GM19455 (cell line): ENCODE results near the gene TPSG1.

Source experiments
- ATAC-seq: cut with Tn5 transposase; IDR thresholded peaks from one replicate; pipeline ENCODE4 v1.9.1; 2021; ENCODE audit not compliant: unreplicated experiment

The TPSG1 gene

DNA sequence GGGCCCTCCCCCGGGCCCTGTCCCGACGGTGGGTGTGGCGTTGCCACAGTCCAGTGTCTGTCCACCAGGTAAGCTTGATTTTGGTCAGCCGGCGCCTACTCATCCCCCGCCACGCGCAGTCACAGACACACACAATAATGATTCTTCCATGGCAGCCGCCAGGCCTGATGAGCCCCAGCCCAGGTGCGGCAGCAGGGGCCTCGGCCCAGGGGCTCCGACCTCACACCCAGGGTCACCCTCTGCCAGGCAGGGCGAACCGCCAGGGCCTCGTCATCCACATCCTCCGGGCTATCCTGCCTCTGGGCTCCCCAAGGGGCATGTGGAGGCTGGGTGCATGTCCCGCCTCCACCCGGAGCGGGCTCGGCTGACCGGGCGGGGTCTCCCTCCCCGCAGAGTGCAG lies 7.5 kb downstream of the TPSG1 start:
- ATAC-seq, result no peak

DNA sequence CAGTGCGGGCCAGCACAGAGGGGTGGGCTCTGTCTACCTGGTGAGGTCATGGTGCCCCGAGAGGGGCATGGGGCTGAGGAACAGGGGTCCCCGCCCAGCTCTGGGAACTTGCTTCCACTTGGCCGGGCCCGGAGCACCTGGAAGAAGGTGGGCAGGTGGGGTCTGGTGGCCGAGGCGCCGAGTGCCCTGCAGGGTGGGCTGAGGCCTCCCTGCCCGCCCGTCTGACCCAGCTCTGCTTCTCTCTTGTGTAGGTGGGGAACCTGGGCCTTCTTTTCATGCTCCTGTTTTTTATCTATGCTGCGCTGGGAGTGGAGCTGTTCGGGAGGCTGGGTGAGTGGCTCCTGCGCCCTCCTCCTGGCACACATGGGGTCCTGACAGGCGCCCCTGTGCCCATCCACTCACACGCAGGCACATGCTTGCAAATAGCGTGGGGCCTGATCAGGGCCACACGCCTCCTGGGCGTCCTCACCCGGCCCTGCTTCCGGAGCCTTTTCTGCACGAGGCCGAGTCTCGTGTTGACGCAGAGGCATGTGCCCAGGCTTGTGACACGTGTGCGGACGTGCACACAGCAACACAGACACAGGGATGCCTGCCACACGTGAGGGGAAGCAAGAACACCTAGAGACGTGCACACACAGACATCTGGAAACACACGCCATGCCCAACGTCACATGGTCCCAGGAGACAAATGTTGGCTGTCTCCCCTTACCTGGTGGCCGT lies 8.2 kb downstream of the TPSG1 start:
- ATAC-seq, result no peak

DNA sequence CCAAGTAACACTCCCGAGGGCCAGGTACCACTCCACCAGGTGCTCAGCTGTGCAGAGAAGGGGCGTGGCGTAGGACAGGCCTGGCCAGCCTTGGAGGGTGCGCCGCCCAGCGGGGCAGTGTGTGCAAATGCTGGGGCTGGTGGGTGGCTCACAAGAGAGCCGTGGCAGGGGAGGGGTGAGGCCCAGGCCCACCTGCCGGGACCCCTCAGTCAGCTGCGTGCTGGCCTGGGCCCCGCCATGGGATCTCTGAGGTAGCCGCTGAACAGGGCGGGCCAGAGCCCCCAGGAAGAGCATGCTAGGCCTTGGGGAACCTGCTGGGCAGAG lies 8.8 kb downstream of the TPSG1 start:
- ATAC-seq, result no peak

DNA sequence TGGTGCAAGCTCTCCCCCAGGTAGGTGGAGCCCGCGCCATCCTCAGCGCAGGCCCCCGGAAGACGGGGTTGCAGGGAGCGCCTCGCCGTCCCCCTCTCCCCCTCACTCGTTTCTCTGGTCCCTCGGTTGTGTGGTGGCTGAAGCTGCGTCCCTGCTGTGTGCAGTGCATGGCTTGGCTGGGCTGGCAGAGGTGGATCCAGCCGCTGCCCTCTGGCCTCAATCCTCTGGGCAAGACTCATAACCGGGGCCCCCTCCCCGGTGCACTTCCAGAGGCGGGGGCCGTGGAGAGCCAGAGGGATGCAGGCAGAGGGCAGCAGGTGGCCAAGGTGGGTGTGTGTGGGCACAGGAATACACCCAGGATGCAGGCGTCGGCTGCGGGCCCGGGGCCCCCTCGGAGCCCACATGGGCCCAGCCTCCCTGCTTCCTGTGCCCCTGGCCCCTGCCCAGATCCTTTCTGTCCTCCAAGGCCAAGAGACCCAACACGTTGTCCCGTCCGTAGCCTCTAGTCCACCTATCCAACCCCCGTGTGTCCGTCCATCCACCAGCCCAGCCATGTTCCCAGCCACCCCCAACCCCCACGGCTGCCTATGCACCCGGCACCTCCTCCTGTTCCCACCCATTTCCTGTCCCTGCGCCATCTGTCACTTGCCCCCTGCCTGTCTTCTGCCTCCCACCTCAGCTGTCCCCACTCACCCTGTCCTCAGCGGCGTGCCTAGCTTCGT lies 9.3 kb downstream of the TPSG1 start:
- ATAC-seq, result no peak

DNA sequence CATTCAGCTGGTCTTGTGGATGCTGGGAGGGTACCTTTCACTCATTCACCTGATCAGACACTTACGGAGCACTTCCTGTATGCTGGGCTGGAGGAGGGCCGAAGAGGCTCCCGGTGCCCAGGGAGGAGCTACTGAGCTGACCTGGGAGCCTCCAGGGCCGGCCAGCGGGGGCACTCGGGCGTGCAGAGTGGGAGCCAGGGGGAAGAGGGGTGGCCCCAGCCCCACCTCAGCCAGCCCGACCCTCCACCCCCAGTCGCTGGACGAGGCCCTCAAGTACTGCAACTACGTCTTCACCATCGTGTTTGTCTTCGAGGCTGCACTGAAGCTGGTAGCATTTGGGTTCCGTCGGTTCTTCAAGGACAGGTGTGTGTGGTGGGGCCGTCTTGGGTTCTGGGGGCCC lies 10.3 kb downstream of the TPSG1 start:
- ATAC-seq, result no peak

DNA sequence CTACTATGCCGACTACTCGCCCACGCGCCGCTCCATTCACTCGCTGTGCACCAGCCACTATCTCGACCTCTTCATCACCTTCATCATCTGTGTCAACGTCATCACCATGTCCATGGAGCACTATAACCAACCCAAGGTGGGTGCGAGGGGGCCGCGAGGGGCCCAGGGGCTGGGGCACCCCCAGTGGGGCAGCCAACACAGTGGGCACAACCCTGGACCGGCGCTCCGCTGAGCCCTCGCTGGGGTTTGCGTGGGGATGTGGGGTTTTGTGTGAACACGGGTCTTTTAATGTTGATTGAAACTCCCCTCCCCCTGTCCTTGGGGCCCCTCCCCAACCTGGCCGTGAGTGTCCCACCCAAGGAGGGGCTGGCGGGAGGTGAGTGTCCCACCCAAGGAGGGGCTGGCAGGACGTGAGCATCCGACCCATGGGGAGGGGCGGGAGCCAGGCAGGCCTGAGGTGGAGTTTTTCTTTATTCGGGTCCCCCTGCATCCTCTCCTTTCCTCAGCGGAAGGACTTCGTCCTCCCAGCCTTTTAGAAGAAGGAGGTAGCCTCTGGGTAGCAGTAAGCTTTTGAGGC lies 11.2 kb downstream of the TPSG1 start:
- no peak for ATAC-seq

DNA sequence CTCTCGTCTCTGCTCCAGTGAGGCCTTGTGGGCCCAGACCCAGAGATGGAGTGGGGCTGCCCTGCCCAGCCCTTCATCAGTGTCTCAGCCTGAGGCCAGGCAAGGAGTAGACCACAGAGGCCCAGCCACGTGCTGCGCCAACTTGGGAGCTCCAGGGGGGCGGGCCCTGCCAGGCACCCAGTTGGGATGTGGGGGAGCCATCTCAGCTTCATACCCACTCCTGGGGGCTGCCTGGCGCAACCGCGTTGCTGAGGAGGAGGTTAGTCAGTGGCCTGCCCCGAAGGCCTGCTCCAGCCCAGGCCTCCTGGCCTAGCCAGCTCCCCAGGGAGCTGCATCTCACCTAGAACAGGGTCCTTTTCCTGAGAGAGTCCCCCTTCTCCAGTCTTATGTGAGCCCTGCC lies 11.8 kb downstream of the TPSG1 start:
- ATAC-seq, result no peak

DNA sequence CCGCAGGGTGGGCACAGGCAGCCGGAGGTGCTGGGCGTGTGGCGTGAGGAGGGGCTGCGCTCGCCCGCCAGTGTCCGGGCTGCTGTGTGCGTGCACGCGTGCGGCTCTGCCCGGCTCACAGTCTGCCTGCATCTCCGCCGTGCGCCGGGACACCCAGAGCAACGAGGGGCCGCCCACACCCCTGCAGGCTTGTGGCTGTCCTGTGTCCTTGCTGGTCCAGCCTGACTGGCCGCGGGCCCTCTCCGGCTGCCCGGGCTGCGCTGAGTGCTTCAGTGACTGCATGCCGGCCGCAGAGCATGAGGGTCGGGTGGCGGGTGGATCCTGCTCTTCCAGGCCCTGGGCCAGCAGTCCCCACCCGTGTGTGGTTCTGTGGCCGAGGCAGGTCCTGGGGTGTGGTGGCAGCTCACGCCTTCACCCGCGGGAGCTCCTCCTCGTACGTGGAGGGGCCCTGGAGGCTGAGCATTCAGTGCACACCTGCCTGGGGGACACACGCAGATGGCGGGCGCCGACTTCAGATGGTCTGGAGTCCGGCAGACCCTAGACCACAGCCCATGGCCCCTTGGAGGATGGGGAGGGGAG lies 12.4 kb downstream of the TPSG1 start:
- no peak for ATAC-seq

DNA sequence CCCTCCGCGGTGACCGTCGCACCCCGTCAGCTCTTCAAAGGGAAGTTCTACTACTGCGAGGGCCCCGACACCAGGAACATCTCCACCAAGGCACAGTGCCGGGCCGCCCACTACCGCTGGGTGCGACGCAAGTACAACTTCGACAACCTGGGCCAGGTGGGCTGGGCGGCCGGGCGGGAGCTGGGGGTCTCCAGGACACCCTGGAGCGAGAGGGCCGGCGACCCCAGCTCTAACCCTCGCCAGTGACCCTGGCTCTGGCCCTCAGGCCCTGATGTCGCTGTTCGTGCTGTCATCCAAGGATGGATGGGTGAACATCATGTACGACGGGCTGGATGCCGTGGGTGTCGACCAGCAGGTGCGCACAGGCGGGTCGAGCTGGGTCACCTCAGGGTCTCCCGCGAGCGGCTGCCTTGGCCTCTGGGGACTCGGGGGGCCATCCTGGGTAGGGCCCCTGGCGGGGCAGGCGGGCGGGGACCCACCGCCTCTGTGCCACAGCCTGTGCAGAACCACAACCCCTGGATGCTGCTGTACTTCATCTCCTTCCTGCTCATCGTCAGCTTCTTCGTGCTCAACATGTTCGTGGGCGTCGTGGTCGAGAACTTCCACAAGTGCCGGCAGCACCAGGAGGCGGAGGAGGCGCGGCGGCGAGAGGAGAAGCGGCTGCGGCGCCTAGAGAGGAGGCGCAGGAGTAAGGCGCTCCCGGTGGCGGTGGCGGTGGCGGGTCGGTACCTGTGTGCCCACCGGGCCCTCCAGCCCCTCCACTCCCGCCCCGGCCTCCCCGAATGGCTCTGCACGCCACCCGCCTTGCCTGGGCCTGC lies 13.4 kb downstream of the TPSG1 start:
- ATAC-seq, result no peak

DNA sequence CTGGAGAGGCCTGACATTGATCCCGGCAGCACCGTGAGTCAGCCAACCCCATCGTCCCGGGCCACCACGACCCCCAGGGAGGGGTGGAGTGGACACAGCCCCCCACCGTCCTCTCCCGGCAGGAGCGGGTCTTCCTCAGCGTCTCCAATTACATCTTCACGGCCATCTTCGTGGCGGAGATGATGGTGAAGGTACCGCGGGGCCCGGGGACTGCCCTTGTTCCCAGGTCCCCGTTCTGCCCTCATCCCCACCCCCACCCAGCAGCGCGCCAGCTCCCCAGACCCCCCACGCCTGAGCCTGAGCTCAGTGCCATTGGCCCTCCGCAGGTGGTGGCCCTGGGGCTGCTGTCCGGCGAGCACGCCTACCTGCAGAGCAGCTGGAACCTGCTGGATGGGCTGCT lies 14.6 kb downstream of the TPSG1 start:
- ATAC-seq, result no peak

DNA sequence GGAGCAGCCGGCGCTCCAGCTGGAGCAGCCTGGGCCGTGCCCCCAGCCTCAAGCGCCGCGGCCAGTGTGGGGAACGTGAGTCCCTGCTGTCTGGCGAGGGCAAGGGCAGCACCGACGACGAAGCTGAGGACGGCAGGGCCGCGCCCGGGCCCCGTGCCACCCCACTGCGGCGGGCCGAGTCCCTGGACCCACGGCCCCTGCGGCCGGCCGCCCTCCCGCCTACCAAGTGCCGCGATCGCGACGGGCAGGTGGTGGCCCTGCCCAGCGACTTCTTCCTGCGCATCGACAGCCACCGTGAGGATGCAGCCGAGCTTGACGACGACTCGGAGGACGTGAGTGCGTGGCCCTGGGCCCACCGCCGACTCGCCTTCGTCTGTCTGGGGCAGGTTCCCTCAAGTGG lies 16.0 kb downstream of the TPSG1 start:
- no peak for ATAC-seq

DNA sequence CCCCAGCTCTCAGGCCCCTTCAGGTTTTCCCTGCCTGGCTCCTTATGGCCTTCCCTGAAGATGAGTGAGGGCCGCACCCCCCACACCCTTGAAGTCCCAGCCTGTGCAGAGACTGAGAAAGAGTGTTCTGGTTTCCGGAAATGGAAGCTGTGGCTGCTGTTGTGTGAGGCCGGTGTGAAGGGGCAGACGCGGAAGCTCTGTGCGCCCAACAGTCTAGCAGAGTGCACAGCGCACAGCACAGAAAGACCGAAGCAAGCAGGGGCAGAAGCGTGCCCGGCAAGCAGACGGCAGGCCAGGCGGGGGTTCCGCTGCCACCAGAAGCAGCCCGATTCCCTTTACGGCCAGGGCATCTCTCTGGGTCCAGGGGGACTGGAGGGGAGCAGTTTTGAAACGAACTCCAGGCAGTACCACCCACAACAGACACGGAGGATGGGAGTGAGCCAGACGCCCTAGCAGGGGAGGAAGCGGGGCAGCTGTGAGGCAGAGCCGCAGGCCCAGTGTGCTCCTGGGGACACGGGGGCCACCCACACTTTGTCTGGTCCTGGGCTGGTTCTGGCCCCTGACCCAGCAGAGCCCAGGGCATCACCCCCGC lies 16.7 kb downstream of the TPSG1 start:
- no peak for ATAC-seq

DNA sequence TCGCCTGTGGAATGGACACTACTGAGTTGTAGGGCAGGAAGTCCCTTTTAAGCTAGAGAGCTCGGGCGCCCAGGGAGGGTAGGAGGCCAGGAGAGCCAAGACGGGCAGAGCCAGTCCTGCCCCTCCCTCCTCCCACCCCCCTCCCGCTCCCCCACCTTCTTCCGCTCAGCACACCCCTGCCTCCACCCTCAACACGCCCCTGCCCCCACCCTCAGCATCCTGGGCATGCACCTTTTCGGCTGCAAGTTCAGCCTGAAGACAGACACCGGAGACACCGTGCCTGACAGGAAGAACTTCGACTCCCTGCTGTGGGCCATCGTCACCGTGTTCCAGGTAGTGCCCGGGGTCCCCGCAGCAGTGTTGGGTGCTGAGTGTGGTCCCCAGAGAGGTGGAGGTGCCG lies 18.3 kb downstream of the TPSG1 start:
- ATAC-seq, result no peak

DNA sequence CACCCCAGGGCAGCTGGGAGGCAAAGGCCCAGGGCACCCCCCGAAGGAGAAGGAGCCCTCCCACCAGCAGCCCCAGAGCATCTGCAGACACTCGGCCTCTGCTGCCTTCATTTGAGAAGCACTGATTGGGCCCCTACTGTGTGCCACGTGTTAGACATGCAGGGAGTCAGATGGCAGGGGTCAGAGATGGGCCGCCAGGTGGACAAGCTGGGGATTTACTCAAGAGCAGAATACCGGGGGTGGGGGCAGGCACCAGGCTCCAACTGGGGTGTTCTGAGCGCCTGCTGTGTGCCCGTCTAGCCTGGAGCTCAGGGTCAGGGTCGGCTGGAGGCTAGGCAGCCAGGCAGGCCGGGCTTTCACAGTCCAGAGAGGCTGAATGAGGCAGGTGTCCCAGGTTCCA lies 18.7 kb downstream of the TPSG1 start:
- no peak for ATAC-seq

DNA sequence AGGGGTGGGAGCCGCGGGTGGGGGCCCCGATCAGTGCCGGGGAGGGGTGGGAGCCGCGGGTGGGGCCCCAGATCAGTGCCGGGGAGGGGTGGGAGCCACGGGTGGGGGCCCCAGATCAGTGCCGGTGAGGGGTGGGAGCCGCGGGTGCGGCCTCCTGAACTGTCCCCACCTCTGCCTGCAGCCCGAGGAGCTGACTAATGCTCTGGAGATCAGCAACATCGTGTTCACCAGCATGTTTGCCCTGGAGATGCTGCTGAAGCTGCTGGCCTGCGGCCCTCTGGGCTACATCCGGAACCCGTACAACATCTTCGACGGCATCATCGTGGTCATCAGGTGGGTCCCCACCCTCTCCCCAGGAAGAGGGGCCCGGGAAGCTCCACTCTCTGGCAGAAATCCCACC lies 20.1 kb downstream of the TPSG1 start:
- ATAC-seq, result no peak

DNA sequence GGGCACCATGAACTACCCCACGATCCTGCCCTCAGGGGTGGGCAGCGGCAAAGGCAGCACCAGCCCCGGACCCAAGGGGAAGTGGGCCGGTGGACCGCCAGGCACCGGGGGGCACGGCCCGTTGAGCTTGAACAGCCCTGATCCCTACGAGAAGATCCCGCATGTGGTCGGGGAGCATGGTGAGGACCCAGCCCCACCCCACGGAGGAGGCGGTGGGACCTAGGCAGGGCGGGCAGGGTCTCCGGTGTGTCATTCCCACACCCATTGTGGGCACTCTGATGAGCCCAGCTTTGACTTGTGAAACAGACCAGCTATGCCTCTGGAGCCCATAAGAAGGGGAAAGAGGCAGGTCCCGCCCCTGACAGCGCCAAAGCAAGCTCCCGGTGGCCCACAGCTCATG lies 22.8 kb downstream of the TPSG1 start:
- ATAC-seq, result no peak

DNA sequence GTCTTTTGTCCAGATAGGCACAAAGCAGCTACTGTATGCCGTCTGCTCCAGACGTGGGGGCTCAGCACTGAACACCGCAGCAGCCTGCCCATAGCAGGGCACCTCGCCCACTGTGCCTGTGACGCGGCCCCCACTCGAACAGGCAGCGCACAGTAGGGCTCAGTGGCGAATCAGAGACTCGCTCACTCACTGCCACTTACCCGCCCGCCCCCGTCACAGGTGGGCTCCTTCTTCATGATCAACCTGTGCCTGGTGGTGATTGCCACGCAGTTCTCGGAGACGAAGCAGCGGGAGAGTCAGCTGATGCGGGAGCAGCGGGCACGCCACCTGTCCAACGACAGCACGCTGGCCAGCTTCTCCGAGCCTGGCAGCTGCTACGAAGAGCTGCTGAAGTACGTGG lies 23.6 kb downstream of the TPSG1 start:
- ATAC-seq, result no peak

DNA sequence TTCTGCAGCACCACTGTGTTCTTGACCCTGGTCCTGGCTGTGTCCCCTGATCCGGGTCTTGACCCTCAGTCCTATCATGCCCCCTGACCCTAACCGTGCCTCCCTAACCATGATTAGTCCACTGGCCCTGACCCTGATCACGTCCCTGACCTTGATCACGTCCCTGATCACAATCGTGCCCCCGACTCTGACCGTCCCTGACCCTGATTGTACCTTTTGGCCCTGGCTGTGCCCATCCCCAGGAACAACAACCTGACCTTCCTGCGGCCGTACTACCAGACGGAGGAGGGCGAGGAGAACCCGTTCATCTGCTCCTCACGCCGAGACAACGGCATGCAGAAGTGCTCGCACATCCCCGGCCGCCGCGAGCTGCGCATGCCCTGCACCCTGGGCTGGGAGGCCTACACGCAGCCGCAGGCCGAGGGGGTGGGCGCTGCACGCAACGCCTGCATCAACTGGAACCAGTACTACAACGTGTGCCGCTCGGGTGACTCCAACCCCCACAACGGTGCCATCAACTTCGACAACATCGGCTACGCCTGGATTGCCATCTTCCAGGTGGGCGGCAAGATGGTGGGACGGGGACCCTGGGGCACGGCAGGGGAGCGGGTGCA lies 24.9 kb downstream of the TPSG1 start:
- ATAC-seq, result no peak

DNA sequence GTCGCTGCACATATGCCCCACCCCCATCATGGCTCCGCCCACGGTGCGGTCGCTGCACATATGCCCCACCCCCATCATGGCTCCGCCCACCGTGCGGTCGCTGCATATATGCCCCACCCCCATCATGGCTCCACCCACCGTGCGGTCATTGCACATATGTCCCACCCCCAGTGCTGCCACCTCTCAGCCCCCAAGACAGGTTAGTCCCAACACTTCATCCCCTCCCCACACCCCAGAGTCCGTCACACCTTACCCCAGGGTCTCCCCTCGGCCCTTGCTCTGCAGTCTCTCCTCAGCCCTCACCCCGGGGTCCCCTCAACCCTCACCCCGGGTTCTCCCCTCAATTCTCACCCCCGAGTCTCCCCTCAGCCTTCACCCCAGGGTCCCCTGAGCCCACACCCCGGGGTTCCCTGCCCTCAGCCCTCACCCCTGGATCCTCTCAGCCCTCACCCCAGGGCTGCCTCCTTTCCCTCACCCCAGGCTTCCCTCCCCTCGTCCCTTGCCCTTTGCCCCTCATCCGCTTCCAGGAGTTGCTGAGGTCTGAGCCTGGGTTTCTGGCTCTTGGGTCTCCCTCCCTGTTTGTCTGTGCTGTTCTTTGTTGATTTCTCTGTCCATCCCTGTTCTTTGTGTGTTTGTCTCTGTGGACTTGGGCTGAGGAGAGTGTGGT lies 25.6 kb downstream of the TPSG1 start:
- ATAC-seq, result no peak
